Esophagus squamous epithelium (tissue), 5 donors: Measurements from ENCODE around the gene CA11. TPM values are rescaled to one million over a fixed set of nuclear protein-coding genes. Genes with fewer than 3 reads are reported as not detected.
A peak's percentile ranks its signal among the peaks of the same experiment; 100 is the strongest.

Experiments
- DNase-seq: peaks from one replicate; lab custom pipeline; 2025; lab: John Stamatoyannopoulos, UW
- H3K27ac ChIP-seq, 4 donors: fragments of 200-600 bp; sonication (generic); one replicate each; pipeline ENCODE4 v1.5.1; 2016 to 2019; ENCODE audit warnings: mild to moderate bottlenecking in 1 of 4
- H3K27me3 ChIP-seq, 4 donors: fragments of 200-600 bp; sonication (generic); 1 replicate in 3 of 4; 2 replicates in 1 of 4; pipeline versions ENCODE4 v1.5.1 to v1.6.0; 2017 to 2021; ENCODE audit warnings: antibody characterized with exemption in 1 of 4
- H3K36me3 ChIP-seq, 3 donors: fragments of 200-600 bp; sonication (generic); one replicate each; pipeline ENCODE4 v1.5.1; 2016 to 2019
- H3K4me1 ChIP-seq, 3 donors: fragments of 200-600 bp; sonication (generic); one replicate each; pipeline ENCODE4 v1.5.1; 2017 to 2019
- H3K4me3 ChIP-seq, 4 donors: fragments of 200-600 bp; sonication (generic); 1 replicate in 3 of 4; 2 replicates in 1 of 4; pipeline ENCODE4 v1.5.1; 2016 to 2019; ENCODE audit warnings: mild to moderate bottlenecking in 2 of 4, moderate library complexity in 1 of 4
- H3K9me3 ChIP-seq, 3 donors: fragments of 200-600 bp; sonication (generic); one replicate each; pipeline ENCODE4 v1.5.1; 2016 to 2019
- CTCF ChIP-seq, 6 experiments: fragments of 450-650 bp in 4 of 6; fragments of 200-600 bp in 2 of 6; sonication (generic) in 2 of 6; IDR thresholded peaks; one replicate each; pipeline ENCODE4 v1.5.1; 2016 to 2019; ENCODE audit warnings: antibody characterized with exemption in 6 of 6, mild to moderate bottlenecking in 4 of 6, moderate library complexity in 4 of 6
- POLR2A ChIP-seq, 4 donors: fragments of 450-650 bp; IDR thresholded peaks; one replicate each; pipeline ENCODE4 v1.6.1; 2017; ENCODE audit warnings: antibody characterized with exemption in 4 of 4, mild to moderate bottlenecking in 4 of 4, moderate library complexity in 3 of 4
- WGBS, 2 donors: methylation state at CpG; one replicate each; pipeline ENCODE4 v1.1.5; 2018; 5-methylcytosine and 5-hydroxymethylcytosine counted together
- intact Hi-C: fragments of 100-400 bp; cut with DNase I; formaldehyde crosslinking; loops from one replicate; pipeline ENCODE4 v1.15.0; 2022
- total RNA-seq, 4 donors: library from RNA; depleted of rRNA; stranded (reverse); fragments of >200 nt; gene quantifications; one replicate each; pipeline ENCODE4 v1.1.0, GENCODE V29; 2016
- donor health status: DM: yes; HTN: yes; CAD: no.

The CA11 gene
- total RNA-seq, 4 donors from 2014 or later = 1.4 to 6.9 (median 5.2) TPM

DNA sequence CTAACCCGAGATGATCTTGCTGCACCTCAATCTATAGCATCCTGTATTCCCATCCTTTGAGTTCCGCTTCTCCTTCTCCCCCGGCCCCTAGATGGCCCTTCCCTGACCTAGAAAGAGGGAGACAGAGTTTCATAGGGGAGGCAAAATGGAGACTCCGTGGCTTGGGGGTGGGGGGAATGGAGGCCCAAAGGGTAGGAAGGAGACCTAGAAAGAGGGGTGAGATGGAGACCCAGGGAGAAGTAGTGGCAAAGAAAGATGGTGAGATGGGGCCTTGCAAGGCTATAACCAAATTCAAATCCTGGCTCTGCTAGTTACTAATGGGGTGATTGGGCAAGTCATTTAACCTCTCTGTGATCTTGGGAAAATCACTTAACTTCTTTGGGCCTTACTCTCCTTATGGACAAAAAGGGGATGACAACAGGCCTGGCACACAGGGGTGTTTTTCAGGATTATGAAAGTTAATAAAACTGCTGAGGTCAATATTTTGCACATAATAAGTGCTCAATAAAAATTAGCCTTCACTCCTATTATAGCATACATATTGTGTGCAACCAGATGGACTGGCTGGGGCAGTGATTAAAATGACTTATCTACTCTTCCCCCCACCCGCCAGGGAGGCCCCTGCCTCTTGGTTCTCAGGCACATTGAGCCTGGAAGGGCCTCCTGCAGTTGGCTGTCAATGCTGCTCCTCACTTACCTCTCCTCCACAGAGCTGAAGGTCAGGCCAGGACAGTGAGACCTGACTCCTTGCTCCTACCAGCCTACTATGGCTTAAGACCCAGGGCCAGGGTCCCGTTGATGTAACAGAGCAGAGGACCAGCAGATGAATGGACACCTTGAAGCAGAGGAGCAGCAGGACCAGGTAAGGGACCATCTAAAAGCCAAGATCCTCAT, 26.0 kb downstream of the CA11 start:
- DNase-seq = no peak
- Histone ChIP-seq H3K9me3 (no peaks in the 10 kb centered on the region), H3K4me1 (peaks cover 49 to 89% (median 54%) of the 10 kb centered on the region in 3 donors), H3K36me3 (peaks cover 17 to 34% (median 24%) of the 10 kb centered on the region in 3 donors), H3K27me3 (no peaks in the 10 kb centered on the region), H3K27ac (peak overlapping the region; percentile 91 to 96 (median 94)), H3K4me3 (peak overlapping the region; percentile 75 to 96 (median 82))
- intact Hi-C loops = no loop called here
- no peak for TF ChIP-seq POLR2A (IDR thresholded peaks at IDR 0.05)
- peak in 1 of 6 experiments; percentile 21 for TF ChIP-seq CTCF (IDR thresholded peaks at IDR 0.05)
- 10 to 46% methylated on average over 4 to 5 of the region's 6 CpGs for WGBS, 2 donors

GRCh38 chr19:48618916-48619691, 26.9 kb downstream of the CA11 start, which contains the start of the genes RPL18 and SPHK2:
RPL18 (minus strand) TSS chr19:48619178; CDS start chr19:48619143, 35 bp downstream.
SPHK2 (plus strand) TSS chr19:48619506; CDS start chr19:48620515, 1,009 bp downstream.
- peak; percentile 89 for DNase-seq
- Histone ChIP-seq H3K27ac (peak within 1 kb of the TSS; percentile 91 to 96 (median 94)), H3K4me3 (peak within 1 kb of the TSS; percentile 75 to 96 (median 82)), H3K27me3 (no peaks in the 10 kb centered on the region), H3K36me3 (peaks cover 17 to 37% (median 24%) of the 10 kb centered on the region in 3 donors), H3K9me3 (no peaks in the 10 kb centered on the region), H3K4me1 (peaks cover 41 to 90% (median 48%) of the 10 kb centered on the region in 3 donors)
- peak in 2 of 6 experiments; percentile 17 to 38 for TF ChIP-seq CTCF (IDR thresholded peaks at IDR 0.05)
- TF ChIP-seq POLR2A (IDR thresholded peaks at IDR 0.05) = peak in 3 of 4 donors; percentile 85 to 92 (median 92)
- intact Hi-C loops = no loop called here
- 0% methylated on average over 25 to 29 of the region's 69 CpGs for WGBS, 2 donors

DNA sequence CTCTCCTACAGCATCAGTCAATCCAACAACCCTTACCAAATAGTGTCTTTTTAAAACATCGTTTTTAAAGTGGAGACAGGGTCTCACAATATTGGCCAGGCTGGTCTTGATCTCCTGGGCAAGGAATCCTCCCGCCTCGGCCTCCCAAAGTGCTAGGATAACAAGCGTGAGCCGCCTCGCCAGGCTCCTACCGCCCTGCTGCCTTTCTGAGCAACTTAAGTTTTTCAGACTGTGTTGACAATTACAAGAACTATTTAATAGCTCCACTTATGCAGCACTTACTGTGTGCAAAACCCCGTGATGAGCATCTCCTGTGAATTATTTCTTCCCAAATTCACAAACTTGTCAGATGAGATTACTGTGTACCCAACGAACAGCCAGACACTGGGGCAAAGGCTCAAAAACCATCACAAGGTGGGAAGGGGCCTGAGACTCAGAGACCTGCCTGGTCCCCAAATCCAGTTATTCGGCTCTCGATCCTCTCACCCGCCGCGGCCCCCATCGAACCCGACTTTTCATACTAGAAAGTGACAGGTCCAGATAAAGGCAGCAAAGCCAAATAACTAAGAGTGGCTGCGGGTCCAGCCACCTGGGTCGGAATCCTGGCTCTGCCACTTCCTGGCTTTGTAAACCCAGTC, 27.6 kb downstream of the CA11 start:
- peak overlapping the region; percentile 75 to 96 (median 82) for H3K4me3 ChIP-seq
- WGBS, 2 donors = 1% methylated on average over 18 of the region's 18 CpGs
- intact Hi-C loops = no loop called here
- H3K27me3 ChIP-seq = no peaks in the 10 kb centered on the region
- DNase-seq = no peak
- peaks cover 17 to 37% (median 24%) of the 10 kb centered on the region in 3 donors for H3K36me3 ChIP-seq
- peak overlapping the region; percentile 91 to 96 (median 94) for H3K27ac ChIP-seq
- TF ChIP-seq POLR2A (IDR thresholded peaks at IDR 0.05) = no peak
- TF ChIP-seq CTCF (IDR thresholded peaks at IDR 0.05) = no peak
- H3K4me1 ChIP-seq = peaks cover 36 to 88% (median 45%) of the 10 kb centered on the region in 3 donors
- H3K9me3 ChIP-seq = no peaks in the 10 kb centered on the region

GRCh38 chr19:48617146-48617937, 28.6 kb downstream of the CA11 start:
- peak overlapping the region; percentile 75 to 96 (median 82) for H3K4me3 ChIP-seq
- DNase-seq = no peak
- intact Hi-C loops = no loop called here
- H3K9me3 ChIP-seq = no peaks in the 10 kb centered on the region
- TF ChIP-seq CTCF (IDR thresholded peaks at IDR 0.05) = no peak
- TF ChIP-seq POLR2A (IDR thresholded peaks at IDR 0.05) = no peak
- H3K36me3 ChIP-seq = peaks cover 17 to 37% (median 24%) of the 10 kb centered on the region in 3 donors
- peak overlapping the region; percentile 91 to 96 (median 94) for H3K27ac ChIP-seq
- 15 to 37% methylated on average over 3 to 5 of the region's 18 CpGs for WGBS, 2 donors
- H3K27me3 ChIP-seq = no peaks in the 10 kb centered on the region
- peaks cover 32 to 77% (median 37%) of the 10 kb centered on the region in 3 donors for H3K4me1 ChIP-seq
